GM21619 (cell line): ENCODE results near the gene NDUFB8.
"Not testable (repeated sequence)": the region's sequence is repeated elsewhere in the genome, so short reads cannot be mapped to it uniquely, and the experiment has no call there.

Experiments
- ATAC-seq: cut with Tn5 transposase; IDR thresholded peaks from one replicate; pipeline ENCODE4 v1.9.1; 2021; ENCODE audit not compliant: unreplicated experiment

The NDUFB8 gene

GRCh38 chr10:100529475-100530298 is at the start of gene NDUFB8:
NDUFB8 (minus strand) TSS chr10:100529871; CDS start chr10:100529851, 20 bp downstream.
- ATAC-seq, result peak; percentile 53

GRCh38 chr10:100576282-100576635 is 46.6 kb upstream of the NDUFB8 start:
- no peak for ATAC-seq

- no peak for ATAC-seq
These were observed 46.1 kb upstream of the NDUFB8 start for GRCh38 chr10:100575585-100576281.

- not testable (repeated sequence) for ATAC-seq
These were observed 45.5 kb upstream of the NDUFB8 start for GRCh38 chr10:100575146-100575545.

- no peak for ATAC-seq
These were observed 41.6 kb upstream of the NDUFB8 start for GRCh38 chr10:100571084-100571856.

- no peak for ATAC-seq
These were observed 40.8 kb upstream of the NDUFB8 start for GRCh38 chr10:100570506-100570905.

GRCh38 chr10:100569687-100570481 is 40.2 kb upstream of the NDUFB8 start:
- no peak for ATAC-seq

GRCh38 chr10:100568912-100569311 is 39.2 kb upstream of the NDUFB8 start:
- no peak for ATAC-seq

GRCh38 chr10:100567826-100568225 is 38.2 kb upstream of the NDUFB8 start:
- no peak for ATAC-seq

- ATAC-seq, result no peak
These were observed 37.6 kb upstream of the NDUFB8 start for GRCh38 chr10:100567249-100567648.

- no peak for ATAC-seq
These were observed 36.9 kb upstream of the NDUFB8 start for GRCh38 chr10:100566561-100566960.

GRCh38 chr10:100565206-100565985 is 35.7 kb upstream of the NDUFB8 start:
- ATAC-seq, result no peak

GRCh38 chr10:100562008-100562672 is 32.5 kb upstream of the NDUFB8 start:
- peak; percentile 71 for ATAC-seq

- ATAC-seq, result no peak
These were observed 31.3 kb upstream of the NDUFB8 start for GRCh38 chr10:100561005-100561404.

- ATAC-seq, result no peak
These were observed 30.6 kb upstream of the NDUFB8 start for GRCh38 chr10:100560248-100560647.

- ATAC-seq, result no peak
These were observed 25.2 kb upstream of the NDUFB8 start for GRCh38 chr10:100554902-100555301.

- ATAC-seq, result no peak
These were observed 24.3 kb upstream of the NDUFB8 start for GRCh38 chr10:100553929-100554328.

GRCh38 chr10:100551738-100552137 is 22.1 kb upstream of the NDUFB8 start:
- no peak for ATAC-seq

- no peak for ATAC-seq
These were observed 21.5 kb upstream of the NDUFB8 start for GRCh38 chr10:100551196-100551595.
